H1 (cell line): ENCODE results near the gene MITF. TPM values are rescaled to one million over a fixed set of nuclear protein-coding genes. Genes with fewer than 3 reads are reported as not detected.

ENCODE experiments used
- CTCF ChIA-PET: fragments of 300-600 bp; sonication (Branson Sonifier 250); formaldehyde crosslinking; loops from one replicate; lab custom pipeline; 2021; ENCODE audit not compliant: partially characterized antibody; lab: Charles Lee
- POLR2A ChIA-PET: fragments of 300-600 bp; sonication (Branson Sonifier 250); formaldehyde crosslinking; loops from one replicate; lab custom pipeline; 2021; ENCODE audit warnings: inconsistent platforms; ENCODE audit not compliant: partially characterized antibody; lab: Charles Lee
- DNase-seq, 2 experiments: peaks; one replicate each; pipeline versions ENCODE4 v3.0.0 to v3.0.0-alpha.2; 2010 to 2022; ENCODE audit warnings: low spot score in 2 of 2, low read depth in 1 of 2, mixed read lengths in 1 of 2
- FAIRE-seq: peaks from 2 replicates; lab custom pipeline; 2011; peaks lifted over from hg19 to GRCh38; lab: Jason Lieb, UNC
- H2AFZ ChIP-seq: 2 replicates; pipeline ENCODE4 v1.8.1; 2012; ENCODE audit warnings: low read length, inconsistent platforms
- H2AK5ac ChIP-seq: 2 replicates; pipeline ENCODE4 v1.6.1; 2013; ENCODE audit warnings: low read depth, low read length
- H2BK120ac ChIP-seq: replicated peaks from 2 replicates; pipeline ENCODE3; 2013; ENCODE audit warnings: low read depth, low read length, inconsistent platforms
- H2BK12ac ChIP-seq: 2 replicates; pipeline ENCODE4 v1.6.1; 2013; ENCODE audit warnings: low read depth, low read length
- H2BK15ac ChIP-seq: 2 replicates; pipeline ENCODE4 v1.6.1; 2013; ENCODE audit warnings: low read length
- H2BK20ac ChIP-seq: 2 replicates; pipeline ENCODE4 v1.6.1; 2013; ENCODE audit warnings: low read length
- H2BK5ac ChIP-seq: 2 replicates; pipeline ENCODE4 v1.6.1; 2013; ENCODE audit warnings: low read depth, low read length
- H3K14ac ChIP-seq: 2 replicates; pipeline ENCODE4 v1.6.1; 2013; ENCODE audit warnings: inconsistent platforms; ENCODE audit not compliant: insufficient read length
- H3K18ac ChIP-seq: 2 replicates; pipeline ENCODE4 v1.6.1; 2013; ENCODE audit warnings: low read length; ENCODE audit errors: extremely low read depth
- H3K23ac ChIP-seq: 2 replicates; pipeline ENCODE4 v1.6.1; 2013; ENCODE audit warnings: inconsistent platforms; ENCODE audit not compliant: insufficient read length
- H3K23me2 ChIP-seq: 2 replicates; pipeline ENCODE4 v1.6.1; 2013; ENCODE audit warnings: low read depth, low read length
- H3K27ac ChIP-seq: 2 replicates; pipeline ENCODE4 v1.6.1; 2011; ENCODE audit warnings: low read depth, low read length, inconsistent platforms
- H3K27me3 ChIP-seq, 4 experiments: replicated peaks in 1 of 4; 1 replicate in 1 of 4; 2 replicates in 3 of 4; pipeline versions ENCODE4 v1.6.1 to v1.8.1; 2011 to 2013; ENCODE audit warnings: low read length in 3 of 4, mild to moderate bottlenecking in 3 of 4, inconsistent platforms in 2 of 4, mixed read lengths in 2 of 4, moderate library complexity in 1 of 4; ENCODE audit not compliant: control insufficient read depth in 3 of 4, insufficient read depth in 3 of 4; ENCODE audit errors: extremely low read depth in 1 of 4
- H3K36me3 ChIP-seq, 4 experiments: 2 replicates each; pipeline versions ENCODE4 v1.6.1 to v1.8.1; 2011 to 2013; ENCODE audit warnings: mild to moderate bottlenecking in 4 of 4, low read length in 3 of 4, moderate library complexity in 2 of 4, control low read depth in 1 of 4, inconsistent platforms in 1 of 4; ENCODE audit not compliant: insufficient read depth in 4 of 4, control insufficient read depth in 2 of 4
- H3K4ac ChIP-seq: replicated peaks from 2 replicates; pipeline ENCODE3; 2013; ENCODE audit warnings: low read length, low read depth, mixed read lengths, inconsistent platforms; ENCODE audit not compliant: insufficient read length
- H3K4me1 ChIP-seq, 4 experiments: replicated peaks in 1 of 4; 1 replicate in 1 of 4; 2 replicates in 3 of 4; pipeline versions ENCODE4 v1.6.1 to v1.8.1; 2011 to 2013; ENCODE audit warnings: low read length in 3 of 4, inconsistent platforms in 2 of 4, mixed read lengths in 1 of 4; ENCODE audit not compliant: insufficient read depth in 4 of 4, control insufficient read depth in 3 of 4
- H3K4me2 ChIP-seq, 2 experiments: 2 replicates each; pipeline versions ENCODE4 v1.6.1 to v1.8.1; 2011 to 2013; ENCODE audit warnings: low read depth in 2 of 2, low read length in 2 of 2, control low read depth in 1 of 2, inconsistent platforms in 1 of 2, mild to moderate bottlenecking in 1 of 2; ENCODE audit not compliant: insufficient read depth in 1 of 2
- H3K4me3 ChIP-seq, 4 experiments: fragments of 200-600, 300-600 bp in 1 of 4; sonication (generic), shearing (Covaris generic), sonication (Bioruptor Twin) in 1 of 4; 2 replicates each; pipeline versions ENCODE4 v1.5.1 to v1.8.1; 2011 to 2016; ENCODE audit warnings: low read length in 4 of 4, low read depth in 3 of 4, control low read depth in 2 of 4, inconsistent platforms in 2 of 4, mild to moderate bottlenecking in 2 of 4, mixed read lengths in 1 of 4, moderate library complexity in 1 of 4; ENCODE audit not compliant: insufficient read depth in 2 of 4; ENCODE audit errors: extremely low read depth in 1 of 4
- H3K56ac ChIP-seq: replicated peaks from 2 replicates; pipeline ENCODE3; 2013; ENCODE audit warnings: low read depth, mild to moderate bottlenecking, mixed read lengths, low read length, inconsistent platforms; ENCODE audit not compliant: insufficient read length
- H3K79me1 ChIP-seq: 2 replicates; pipeline ENCODE4 v1.6.1; 2013; ENCODE audit warnings: low read depth, low read length, control low read depth
- H3K79me2 ChIP-seq, 2 experiments: 2 replicates each; pipeline versions ENCODE4 v1.6.1 to v1.8.1; 2012 to 2013; ENCODE audit warnings: low read length in 2 of 2, mild to moderate bottlenecking in 2 of 2, inconsistent platforms in 1 of 2; ENCODE audit not compliant: insufficient read depth in 2 of 2, control insufficient read depth in 1 of 2
- H3K9ac ChIP-seq, 4 experiments: replicated peaks in 1 of 4; 1 replicate in 1 of 4; 2 replicates in 3 of 4; pipeline versions ENCODE4 v1.6.1 to v1.8.1; 2011 to 2013; ENCODE audit warnings: low read depth in 3 of 4, low read length in 3 of 4, control low read depth in 2 of 4, mild to moderate bottlenecking in 2 of 4, moderate library complexity in 2 of 4, inconsistent platforms in 1 of 4; ENCODE audit errors: extremely low read depth in 1 of 4
- H3K9me3 ChIP-seq, 2 experiments: 2 replicates each; pipeline versions ENCODE4 v1.6.1 to v1.8.1; 2012 to 2013; ENCODE audit warnings: mild to moderate bottlenecking in 2 of 2, moderate library complexity in 2 of 2, control low read depth in 1 of 2, inconsistent platforms in 1 of 2, low read depth in 1 of 2, low read length in 1 of 2, mixed read lengths in 1 of 2; ENCODE audit not compliant: insufficient read depth in 2 of 2
- H4K20me1 ChIP-seq, 2 experiments: replicated peaks in 1 of 2; 2 replicates each; pipeline versions ENCODE3 to v1.8.1; 2011 to 2013; ENCODE audit warnings: inconsistent platforms in 2 of 2, low read length in 2 of 2, mild to moderate bottlenecking in 1 of 2; ENCODE audit not compliant: insufficient read depth in 2 of 2, control insufficient read depth in 1 of 2
- H4K5ac ChIP-seq: 2 replicates; pipeline ENCODE4 v1.6.1; 2013; ENCODE audit warnings: low read length, low read depth, mixed read lengths, inconsistent platforms; ENCODE audit not compliant: insufficient read length
- H4K8ac ChIP-seq: 2 replicates; pipeline ENCODE4 v1.8.0; 2013; ENCODE audit warnings: mild to moderate bottlenecking, moderate library complexity, low read length, inconsistent platforms; ENCODE audit not compliant: insufficient read depth; ENCODE audit errors: extremely low read depth
- H4K91ac ChIP-seq: replicated peaks from 2 replicates; pipeline ENCODE3; 2013; ENCODE audit warnings: low read length, mixed read lengths, inconsistent platforms; ENCODE audit not compliant: insufficient read length
- ATF3 ChIP-seq: IDR thresholded peaks from 2 replicates; pipeline ENCODE4 v1.6.1; 2011; ENCODE audit warnings: low read depth, mild to moderate bottlenecking, low read length; ENCODE audit not compliant: insufficient read depth
- CHD1 ChIP-seq: IDR thresholded peaks from 2 replicates; pipeline ENCODE4 v1.6.1; 2012; ENCODE audit warnings: low read depth, low read length, improper control_type of control experiment
- CHD2 ChIP-seq: IDR thresholded peaks from 2 replicates; pipeline ENCODE4 v1.6.1; 2012; ENCODE audit warnings: low read length, improper control_type of control experiment
- EP300 ChIP-seq, 2 experiments: IDR thresholded peaks; 1 replicate in 1 of 2; 2 replicates in 1 of 2; pipeline ENCODE4 v1.6.1; 2011 to 2012; ENCODE audit warnings: low read depth in 2 of 2, low read length in 2 of 2, mild to moderate bottlenecking in 2 of 2, borderline replicate concordance in 1 of 2, inconsistent platforms in 1 of 2, moderate library complexity in 1 of 2
- HDAC2 ChIP-seq, 2 experiments: fragments of 300-600 bp in 1 of 2; sonication (generic) in 1 of 2; IDR thresholded peaks; 2 replicates each; pipeline ENCODE4 v1.6.1; 2011 to 2012; ENCODE audit warnings: low read depth in 2 of 2, low read length in 2 of 2, mild to moderate bottlenecking in 2 of 2, moderate library complexity in 2 of 2, borderline replicate concordance in 1 of 2, inconsistent platforms in 1 of 2
- KDM5A ChIP-seq: fragments of 200-600 bp; IDR thresholded peaks from 2 replicates; pipeline ENCODE4 v1.7.1; 2012; ENCODE audit warnings: mild to moderate bottlenecking, low read length, inconsistent platforms, mixed read lengths
- NRF1 ChIP-seq: IDR thresholded peaks from 2 replicates; pipeline ENCODE4 v1.6.1; 2011; ENCODE audit warnings: mild to moderate bottlenecking, low read depth, low read length, improper control_type of control experiment
- RAD21 ChIP-seq, 2 experiments: IDR thresholded peaks in 1 of 2; conservative IDR thresholded peaks in 1 of 2; 2 replicates each; pipeline ENCODE4 v1.6.1; 2011; ENCODE audit warnings: low read depth in 2 of 2, low read length in 2 of 2, improper control_type of control experiment in 1 of 2, inconsistent platforms in 1 of 2, mild to moderate bottlenecking in 1 of 2, moderate library complexity in 1 of 2
- RFX5 ChIP-seq: IDR thresholded peaks from 2 replicates; pipeline ENCODE4 v1.6.1; 2011; ENCODE audit warnings: low read depth, low read length, improper control_type of control experiment, borderline replicate concordance
- SAP30 ChIP-seq: fragments of 300-600 bp; sonication (generic); IDR thresholded peaks from 2 replicates; pipeline ENCODE4 v1.7.1; 2012; ENCODE audit warnings: low read length, moderate library complexity, mild to moderate bottlenecking, inconsistent platforms; ENCODE audit not compliant: insufficient read depth, insufficient replicate concordance
- WGBS, 2 experiments: shearing (Covaris generic) in 1 of 2; methylation state at CpG; one replicate each; pipeline versions ENCODE4 v1.1.6 to v1.1.7; 2013 to 2015; ENCODE audit warnings: low lambda C conversion rate in 2 of 2, mixed read lengths in 2 of 2, inconsistent platforms in 1 of 2, low coverage in 1 of 2, missing lambda C conversion rate in 1 of 2; ENCODE audit not compliant: insufficient replicate concordance in 2 of 2, insufficient coverage in 1 of 2, insufficient read length in 1 of 2; ENCODE audit errors: extremely low coverage in 1 of 2, missing lambda C conversion rate in 1 of 2; 5-methylcytosine and 5-hydroxymethylcytosine counted together
- polyA plus RNA-seq, 7 experiments: library from polyadenylated mRNA; depleted of rRNA in 3 of 7; stranded (reverse) in 5 of 7; unstranded in 2 of 7; fragments of >200 nt in 5 of 7; fragments of 200-250 nt in 2 of 7; gene quantifications; 1 replicate in 5 of 7; 2 replicates in 1 of 7; 4 replicates in 1 of 7; pipeline versions ENCODE4 v1.2.1 to v1.2.3, GENCODE V29; 2011 to 2013; ENCODE audit warnings: missing spikeins in 2 of 7, mixed read lengths in 2 of 7
- total RNA-seq: library from RNA; stranded (reverse); fragmentation: NEBNext Ultra II Directional; extraction: Animal tissue kit (Norgen Biotek cat#: 25700); gene quantifications from 2 replicates; pipeline ENCODE4 v1.2.1, GENCODE V29; 2021
- TF ChIP-seq, protein P1 (sequence below): IDR thresholded peaks from 2 replicates; pipeline ENCODE4 v1.6.1; 2012; ENCODE audit warnings: low read length, inconsistent platforms

MITF gene
- total and polyA plus RNA-seq, 2 of the 8 experiments (the other 6 are each of a cell fraction or from before 2014, with no cell fraction given), result 0.53 to 1.4 TPM

DNA sequence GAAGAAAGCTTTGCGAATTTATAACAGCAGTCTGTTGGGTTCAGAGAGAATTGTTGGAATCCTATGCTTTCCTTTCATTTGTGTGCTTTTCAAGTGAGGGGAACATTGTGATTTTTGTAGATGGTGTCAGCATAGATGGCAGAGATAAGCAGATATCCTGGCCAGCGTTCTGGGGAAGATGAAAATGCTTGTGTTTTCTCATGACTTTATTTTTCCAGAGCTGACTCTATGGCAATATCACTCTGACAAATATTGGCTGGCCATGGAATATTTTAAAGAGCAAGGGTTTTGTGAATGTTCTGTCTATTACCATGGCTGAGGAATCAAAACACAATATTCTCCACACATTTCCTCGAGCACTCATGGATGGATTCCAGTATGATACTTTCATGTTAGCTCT is 108.8 kb downstream of the MITF start:
- Histone ChIP-seq H3K4me2 (no peak overlapping the region), H3K9ac (no peak overlapping the region), H3K79me2 (no peaks in the 10 kb centered on the region), H4K91ac (no peak overlapping the region), H3K4me1 (no peaks in the 10 kb centered on the region), H3K4ac (no peak overlapping the region), H3K18ac (no peak overlapping the region), H3K36me3 (no peaks in the 10 kb centered on the region), H3K27ac (no peak overlapping the region), H4K5ac (no peak overlapping the region), H3K9me3 (no peaks in the 10 kb centered on the region), H2BK15ac (no peak overlapping the region), H2BK120ac (no peak overlapping the region), H3K23me2 (no peaks in the 10 kb centered on the region), H2BK5ac (no peak overlapping the region), H2BK20ac (no peak overlapping the region), H4K8ac (no peak overlapping the region), H2BK12ac (no peak overlapping the region), H3K56ac (no peak overlapping the region), H3K27me3 (no peaks in the 10 kb centered on the region), H3K79me1 (no peaks in the 10 kb centered on the region), H2AFZ (no peak overlapping the region), H4K20me1 (no peaks in the 10 kb centered on the region), H2AK5ac (no peak overlapping the region), H3K23ac (no peak overlapping the region), H3K14ac (no peak overlapping the region), H3K4me3 (no peak overlapping the region)
- POLR2A ChIA-PET, result no interaction called here
- 94% methylated on average over 3 of the region's 3 CpGs; no CpG with 5 or more reads in 1 of the 2 experiments for WGBS, 2 experiments
- DNase-seq (no peak), FAIRE-seq (no peak)
- CTCF ChIA-PET, result interaction anchor here (1.5 to 1.8 kb wide), 2 partner anchors 12 to 154 kb away, joined by 3 to 4 read pairs; no protein-coding TSS in a partner anchor
- TF ChIP-seq CHD1, result no peak
- TF ChIP-seq, protein P1, sequence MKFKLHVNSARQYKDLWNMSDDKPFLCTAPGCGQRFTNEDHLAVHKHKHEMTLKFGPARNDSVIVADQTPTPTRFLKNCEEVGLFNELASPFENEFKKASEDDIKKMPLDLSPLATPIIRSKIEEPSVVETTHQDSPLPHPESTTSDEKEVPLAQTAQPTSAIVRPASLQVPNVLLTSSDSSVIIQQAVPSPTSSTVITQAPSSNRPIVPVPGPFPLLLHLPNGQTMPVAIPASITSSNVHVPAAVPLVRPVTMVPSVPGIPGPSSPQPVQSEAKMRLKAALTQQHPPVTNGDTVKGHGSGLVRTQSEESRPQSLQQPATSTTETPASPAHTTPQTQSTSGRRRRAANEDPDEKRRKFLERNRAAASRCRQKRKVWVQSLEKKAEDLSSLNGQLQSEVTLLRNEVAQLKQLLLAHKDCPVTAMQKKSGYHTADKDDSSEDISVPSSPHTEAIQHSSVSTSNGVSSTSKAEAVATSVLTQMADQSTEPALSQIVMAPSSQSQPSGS, result no peak
- TF ChIP-seq SAP30, result no peak
- no peak for TF ChIP-seq EP300 (IDR thresholded peaks at IDR 0.05; ENCODE audit: borderline replicate concordance in 1 of 2, low read depth in 2 of 2, low read length in 2 of 2)
- no peak for TF ChIP-seq CHD2
- no peak for TF ChIP-seq RAD21 (IDR thresholded peaks at IDR 0.05 in 1 of 2, conservative IDR thresholded peaks at IDR 0.05 in 1 of 2; ENCODE audit: low read depth in 2 of 2, low read length in 2 of 2)
- TF ChIP-seq KDM5A, result no peak
- TF ChIP-seq HDAC2 (IDR thresholded peaks at IDR 0.05; ENCODE audit: borderline replicate concordance in 1 of 2, low read depth in 2 of 2, low read length in 2 of 2), result no peak
- no peak for TF ChIP-seq ATF3
- TF ChIP-seq RFX5, result no peak
- TF ChIP-seq NRF1, result no peak
